HEK293 (cell line): ENCODE results near the gene CDK14.

Experiments
- CTCF ChIA-PET: fragments of 350-600 bp; formaldehyde crosslinking; extraction: SDS; loops from one replicate; lab custom pipeline; 2021; ENCODE audit warnings: antibody characterized with exemption; lab: Yijun Ruan, JAX
- POLR2A ChIA-PET: fragments of 300-600 bp; formaldehyde crosslinking; extraction: SDS; loops from one replicate; lab custom pipeline; 2020; ENCODE audit warnings: antibody characterized with exemption, inconsistent platforms; lab: Yijun Ruan, JAX
- H3K27ac ChIP-seq: fragments of 200-500 bp; sonication (Bioruptor generic); 2 replicates; pipeline ENCODE4 v1.5.1; 2014; ENCODE audit warnings: low read depth, low read length, control low read depth, inconsistent platforms; ENCODE audit errors: extremely low read depth
- H3K36me3 ChIP-seq, 2 experiments: fragments of 200-500 bp in 1 of 2; sonication (Bioruptor generic) in 1 of 2; 1 replicate in 1 of 2; 2 replicates in 1 of 2; pipeline ENCODE4 v1.5.1; 2014 to 2017; ENCODE audit warnings: inconsistent platforms in 2 of 2, low read length in 2 of 2; ENCODE audit not compliant: control insufficient read depth in 2 of 2, insufficient read depth in 1 of 2
- H3K4me1 ChIP-seq: fragments of 200-500 bp; sonication (Bioruptor generic); 2 replicates; pipeline ENCODE4 v1.5.1; 2014; ENCODE audit warnings: mild to moderate bottlenecking, low read length, inconsistent platforms; ENCODE audit not compliant: control insufficient read depth, insufficient read depth
- H3K4me3 ChIP-seq: 2 replicates; pipeline ENCODE4 v1.5.1; 2011; ENCODE audit warnings: low read depth, mild to moderate bottlenecking, control low read depth, low read length, moderate library complexity
- H3K9me3 ChIP-seq: fragments of 200-500 bp; sonication (Bioruptor generic); 2 replicates; pipeline ENCODE4 v1.5.1; 2014; ENCODE audit warnings: low read depth, low read length, inconsistent platforms; ENCODE audit not compliant: control insufficient read depth, insufficient read depth
- KLF16 ChIP-seq: fragments of 450-650 bp; formaldehyde crosslinking; IDR thresholded peaks from 2 replicates; pipeline ENCODE4 v1.5.1; 2017; ENCODE audit warnings: missing biosample characterization, missing genetic modification characterization
- TRIM28 ChIP-seq: IDR thresholded peaks from 2 replicates; pipeline ENCODE4 v1.6.1; 2011; ENCODE audit warnings: low read length, control low read depth, borderline replicate concordance
- ZBTB17 ChIP-seq: fragments of 450-650 bp; formaldehyde crosslinking; IDR thresholded peaks from 2 replicates; pipeline ENCODE4 v1.5.1; 2016; ENCODE audit warnings: missing biosample characterization, missing genetic modification characterization
- ZNF112 ChIP-seq: fragments of 450-650 bp; formaldehyde crosslinking; IDR thresholded peaks from 2 replicates; pipeline ENCODE4 v1.5.0; 2017; ENCODE audit warnings: missing biosample characterization, missing genetic modification characterization
- ZNF121 ChIP-seq: fragments of 450-650 bp; formaldehyde crosslinking; IDR thresholded peaks from 2 replicates; pipeline ENCODE4 v1.5.1; 2016; ENCODE audit warnings: missing biosample characterization, missing genetic modification characterization
- ZNF146 ChIP-seq: fragments of 450-650 bp; formaldehyde crosslinking; IDR thresholded peaks from 2 replicates; pipeline ENCODE4 v1.5.1; 2016; ENCODE audit warnings: missing biosample characterization, missing genetic modification characterization
- ZNF239 ChIP-seq: fragments of 450-650 bp; formaldehyde crosslinking; IDR thresholded peaks from 2 replicates; pipeline ENCODE4 v1.5.1; 2016; ENCODE audit warnings: missing biosample characterization, missing genetic modification characterization
- ZNF292 ChIP-seq: fragments of 450-650 bp; formaldehyde crosslinking; IDR thresholded peaks from 2 replicates; pipeline ENCODE4 v1.5.1; 2016; ENCODE audit warnings: low read depth, missing biosample characterization, missing genetic modification characterization, borderline replicate concordance
- ZNF311 ChIP-seq: fragments of 450-650 bp; formaldehyde crosslinking; IDR thresholded peaks from 2 replicates; pipeline ENCODE4 v1.5.1; 2017; ENCODE audit warnings: missing biosample characterization, missing genetic modification characterization, borderline replicate concordance
- ZNF501 ChIP-seq: fragments of 450-650 bp; formaldehyde crosslinking; IDR thresholded peaks from 2 replicates; pipeline ENCODE4 v1.5.1; 2016; ENCODE audit warnings: missing biosample characterization, missing genetic modification characterization
- ZNF510 ChIP-seq: fragments of 450-650 bp; formaldehyde crosslinking; IDR thresholded peaks from 2 replicates; pipeline ENCODE4 v1.5.1; 2018; ENCODE audit warnings: mild to moderate bottlenecking, missing genetic modification characterization, missing biosample characterization; ENCODE audit not compliant: insufficient replicate concordance
- ZNF560 ChIP-seq: fragments of 450-650 bp; formaldehyde crosslinking; IDR thresholded peaks from 2 replicates; pipeline ENCODE4 v1.5.1; 2017; ENCODE audit warnings: missing biosample characterization, missing genetic modification characterization, borderline replicate concordance
- ZNF561 ChIP-seq: fragments of 450-650 bp; IDR thresholded peaks from 2 replicates; pipeline ENCODE4 v1.5.1; 2018; ENCODE audit warnings: missing biosample characterization, missing genetic modification characterization, borderline replicate concordance
- ZNF571 ChIP-seq: fragments of 450-650 bp; formaldehyde crosslinking; IDR thresholded peaks from 2 replicates; pipeline ENCODE4 v1.5.0; 2017; ENCODE audit warnings: missing biosample characterization, missing genetic modification characterization
- ZNF585B ChIP-seq: fragments of 450-650 bp; formaldehyde crosslinking; IDR thresholded peaks from 2 replicates; pipeline ENCODE4 v1.5.1; 2016; ENCODE audit warnings: missing biosample characterization, missing genetic modification characterization
- ZNF624 ChIP-seq: fragments of 450-650 bp; formaldehyde crosslinking; IDR thresholded peaks from 2 replicates; pipeline ENCODE4 v1.5.1; 2017; ENCODE audit warnings: missing biosample characterization, missing genetic modification characterization
- ZNF654 ChIP-seq: fragments of 450-650 bp; formaldehyde crosslinking; IDR thresholded peaks from 2 replicates; pipeline ENCODE4 v1.5.1; 2016; ENCODE audit warnings: low read depth, missing biosample characterization, missing genetic modification characterization
- ZNF660 ChIP-seq: fragments of 450-650 bp; IDR thresholded peaks from 2 replicates; pipeline ENCODE4 v1.5.1; 2018; ENCODE audit warnings: missing biosample characterization, mild to moderate bottlenecking, missing genetic modification characterization
- ZSCAN23 ChIP-seq: fragments of 450-650 bp; formaldehyde crosslinking; IDR thresholded peaks from 2 replicates; pipeline ENCODE4 v1.5.1; 2016; ENCODE audit warnings: missing biosample characterization, missing genetic modification characterization
- TF ChIP-seq, protein P1 (sequence below): fragments of 450-650 bp; formaldehyde crosslinking; IDR thresholded peaks from 2 replicates; pipeline ENCODE4 v1.5.1; 2017; ENCODE audit warnings: missing biosample characterization, mild to moderate bottlenecking, missing genetic modification characterization, moderate library complexity
- TF ChIP-seq, protein P2 (sequence below): fragments of 450-650 bp; formaldehyde crosslinking; IDR thresholded peaks from 2 replicates; pipeline ENCODE4 v1.5.1; 2016; ENCODE audit warnings: missing biosample characterization, missing genetic modification characterization
- TF ChIP-seq, protein P3 (sequence below): fragments of 450-650 bp; formaldehyde crosslinking; IDR thresholded peaks from 2 replicates; pipeline ENCODE4 v1.5.1; 2017; ENCODE audit warnings: missing biosample characterization, missing genetic modification characterization
- TF ChIP-seq, protein P4 (sequence below): fragments of 450-650 bp; formaldehyde crosslinking; conservative IDR thresholded peaks from 2 replicates; pipeline ENCODE4 v1.5.1; 2016; ENCODE audit warnings: low read depth, missing biosample characterization, missing genetic modification characterization
- TF ChIP-seq, protein P5 (sequence below): IDR thresholded peaks from 2 replicates; pipeline ENCODE4 v1.6.1; 2011; ENCODE audit warnings: mild to moderate bottlenecking, low read depth, low read length, borderline replicate concordance

The CDK14 gene

DNA sequence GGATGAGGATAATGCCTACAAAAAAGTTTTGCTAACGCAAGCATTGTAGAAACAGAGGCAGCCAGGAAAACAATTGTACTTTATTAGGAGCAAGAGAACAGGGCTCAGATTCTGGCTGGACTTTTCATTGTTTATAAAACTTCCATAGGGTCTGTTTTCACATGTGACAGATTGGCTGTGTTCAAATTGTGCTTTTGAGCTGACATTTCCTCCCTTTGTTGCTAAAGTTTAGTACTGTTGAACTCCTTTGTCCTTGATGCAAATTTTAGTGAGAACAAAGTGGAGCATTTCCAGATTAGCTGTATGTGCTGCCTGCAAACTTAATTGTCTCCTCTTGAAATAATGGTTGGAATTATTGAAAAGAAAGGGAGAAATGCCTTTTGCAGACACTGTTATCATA is 447.1 kb downstream of the CDK14 start:
- ChIA-PET POLR2A (no interaction called here), CTCF (no interaction called here)

DNA sequence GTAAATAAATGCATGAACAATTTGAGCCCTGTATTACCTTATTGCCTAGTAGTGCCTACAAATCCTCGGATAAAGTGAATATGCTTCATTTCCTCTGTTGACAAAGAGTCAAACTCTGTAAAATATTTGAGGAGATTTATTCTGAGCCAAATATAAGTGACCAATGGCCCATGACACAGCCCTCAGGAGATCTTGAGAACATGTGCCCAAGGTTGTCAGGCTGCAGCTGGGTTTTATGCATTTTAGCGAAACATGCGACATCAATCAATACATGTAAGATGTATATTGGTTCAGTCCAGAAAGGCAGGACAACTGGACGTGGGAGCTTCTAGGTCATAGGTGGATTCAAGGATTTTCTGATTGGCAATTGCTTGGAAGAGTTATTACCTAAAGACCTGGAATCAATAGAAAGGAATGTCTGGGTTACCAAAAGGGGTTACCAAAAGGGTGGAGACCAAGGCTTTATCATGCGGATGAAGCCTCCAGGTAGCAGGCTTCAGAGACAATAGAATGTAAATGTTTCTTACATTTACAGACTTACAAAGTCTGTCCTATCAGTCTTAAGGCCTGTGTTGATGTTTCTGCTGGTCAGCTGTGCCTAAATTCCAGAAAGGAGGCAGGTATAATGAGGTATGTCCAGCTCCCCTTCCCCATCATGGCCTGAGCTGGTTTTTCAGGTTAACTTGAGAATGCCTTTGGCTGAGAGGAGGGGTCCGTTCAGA is 448.0 kb downstream of the CDK14 start:
- Histone ChIP-seq H3K27ac (no peak overlapping the region), H3K4me3 (no peak overlapping the region), H3K36me3 (no peaks in the 10 kb centered on the region), H3K4me1 (no peaks in the 10 kb centered on the region), H3K9me3 (no peaks in the 10 kb centered on the region)
- TF ChIP-seq ZNF624 (tag by site-specific recombination): no peak
- TF ChIP-seq ZNF121 (tag by site-specific recombination): no peak
- TF ChIP-seq ZNF560 (tag by site-specific recombination): no peak
- TF ChIP-seq, protein P1, sequence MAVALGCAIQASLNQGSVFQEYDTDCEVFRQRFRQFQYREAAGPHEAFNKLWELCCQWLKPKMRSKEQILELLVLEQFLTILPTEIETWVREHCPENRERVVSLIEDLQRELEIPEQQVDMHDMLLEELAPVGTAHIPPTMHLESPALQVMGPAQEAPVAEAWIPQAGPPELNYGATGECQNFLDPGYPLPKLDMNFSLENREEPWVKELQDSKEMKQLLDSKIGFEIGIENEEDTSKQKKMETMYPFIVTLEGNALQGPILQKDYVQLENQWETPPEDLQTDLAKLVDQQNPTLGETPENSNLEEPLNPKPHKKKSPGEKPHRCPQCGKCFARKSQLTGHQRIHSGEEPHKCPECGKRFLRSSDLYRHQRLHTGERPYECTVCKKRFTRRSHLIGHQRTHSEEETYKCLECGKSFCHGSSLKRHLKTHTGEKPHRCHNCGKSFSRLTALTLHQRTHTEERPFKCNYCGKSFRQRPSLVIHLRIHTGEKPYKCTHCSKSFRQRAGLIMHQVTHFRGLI (tag by site-specific recombination): no peak
- TF ChIP-seq TRIM28: no peak
- no peak for TF ChIP-seq ZNF239 (tag by site-specific recombination)
- TF ChIP-seq ZNF311: no peak
- TF ChIP-seq ZBTB17 (tag by site-specific recombination): no peak
- no peak for TF ChIP-seq ZNF112
- ChIA-PET POLR2A (no interaction called here), CTCF (interaction anchor here (0.5 to 1.6 kb wide), 2 partner anchors 10 to 593 kb away, joined by 3 to 4 read pairs; no protein-coding TSS in a partner anchor)

More for the DNA sequence above, 447.1 kb downstream of the CDK14 start:
- Histone ChIP-seq H3K36me3 (no peaks in the 10 kb centered on the region), H3K4me3 (no peak overlapping the region), H3K4me1 (no peaks in the 10 kb centered on the region), H3K9me3 (no peaks in the 10 kb centered on the region), H3K27ac (no peak overlapping the region)
- TF ChIP-seq, protein P2, sequence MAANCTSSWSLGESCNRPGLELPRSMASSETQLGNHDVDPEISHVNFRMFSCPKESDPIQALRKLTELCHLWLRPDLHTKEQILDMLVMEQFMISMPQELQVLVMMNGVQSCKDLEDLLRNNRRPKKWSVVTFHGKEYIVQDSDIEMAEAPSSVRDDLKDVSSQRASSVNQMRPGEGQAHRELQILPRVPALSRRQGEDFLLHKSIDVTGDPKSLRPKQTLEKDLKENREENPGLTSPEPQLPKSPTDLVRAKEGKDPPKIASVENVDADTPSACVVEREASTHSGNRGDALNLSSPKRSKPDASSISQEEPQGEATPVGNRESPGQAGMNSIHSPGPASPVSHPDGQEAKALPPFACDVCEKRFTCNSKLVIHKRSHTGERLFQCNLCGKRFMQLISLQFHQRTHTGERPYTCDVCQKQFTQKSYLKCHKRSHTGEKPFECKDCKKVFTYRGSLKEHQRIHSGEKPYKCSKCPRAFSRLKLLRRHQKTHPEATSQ (tag by site-specific recombination): no peak
- TF ChIP-seq ZNF146 (tag by site-specific recombination) (no peak), ZNF510 (tag by site-specific recombination) (no peak), ZSCAN23 (no peak), ZNF660 (no peak), ZNF501 (tag by site-specific recombination) (no peak), ZNF585B (tag by site-specific recombination) (no peak), KLF16 (tag by site-specific recombination) (no peak), ZNF561 (no peak), ZNF654 (no peak), ZNF292 (tag by site-specific recombination) (no peak), ZNF571 (tag by site-specific recombination) (no peak)
- TF ChIP-seq, protein P3, sequence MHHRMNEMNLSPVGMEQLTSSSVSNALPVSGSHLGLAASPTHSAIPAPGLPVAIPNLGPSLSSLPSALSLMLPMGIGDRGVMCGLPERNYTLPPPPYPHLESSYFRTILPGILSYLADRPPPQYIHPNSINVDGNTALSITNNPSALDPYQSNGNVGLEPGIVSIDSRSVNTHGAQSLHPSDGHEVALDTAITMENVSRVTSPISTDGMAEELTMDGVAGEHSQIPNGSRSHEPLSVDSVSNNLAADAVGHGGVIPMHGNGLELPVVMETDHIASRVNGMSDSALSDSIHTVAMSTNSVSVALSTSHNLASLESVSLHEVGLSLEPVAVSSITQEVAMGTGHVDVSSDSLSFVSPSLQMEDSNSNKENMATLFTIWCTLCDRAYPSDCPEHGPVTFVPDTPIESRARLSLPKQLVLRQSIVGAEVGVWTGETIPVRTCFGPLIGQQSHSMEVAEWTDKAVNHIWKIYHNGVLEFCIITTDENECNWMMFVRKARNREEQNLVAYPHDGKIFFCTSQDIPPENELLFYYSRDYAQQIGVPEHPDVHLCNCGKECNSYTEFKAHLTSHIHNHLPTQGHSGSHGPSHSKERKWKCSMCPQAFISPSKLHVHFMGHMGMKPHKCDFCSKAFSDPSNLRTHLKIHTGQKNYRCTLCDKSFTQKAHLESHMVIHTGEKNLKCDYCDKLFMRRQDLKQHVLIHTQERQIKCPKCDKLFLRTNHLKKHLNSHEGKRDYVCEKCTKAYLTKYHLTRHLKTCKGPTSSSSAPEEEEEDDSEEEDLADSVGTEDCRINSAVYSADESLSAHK: no peak
- TF ChIP-seq, protein P4, sequence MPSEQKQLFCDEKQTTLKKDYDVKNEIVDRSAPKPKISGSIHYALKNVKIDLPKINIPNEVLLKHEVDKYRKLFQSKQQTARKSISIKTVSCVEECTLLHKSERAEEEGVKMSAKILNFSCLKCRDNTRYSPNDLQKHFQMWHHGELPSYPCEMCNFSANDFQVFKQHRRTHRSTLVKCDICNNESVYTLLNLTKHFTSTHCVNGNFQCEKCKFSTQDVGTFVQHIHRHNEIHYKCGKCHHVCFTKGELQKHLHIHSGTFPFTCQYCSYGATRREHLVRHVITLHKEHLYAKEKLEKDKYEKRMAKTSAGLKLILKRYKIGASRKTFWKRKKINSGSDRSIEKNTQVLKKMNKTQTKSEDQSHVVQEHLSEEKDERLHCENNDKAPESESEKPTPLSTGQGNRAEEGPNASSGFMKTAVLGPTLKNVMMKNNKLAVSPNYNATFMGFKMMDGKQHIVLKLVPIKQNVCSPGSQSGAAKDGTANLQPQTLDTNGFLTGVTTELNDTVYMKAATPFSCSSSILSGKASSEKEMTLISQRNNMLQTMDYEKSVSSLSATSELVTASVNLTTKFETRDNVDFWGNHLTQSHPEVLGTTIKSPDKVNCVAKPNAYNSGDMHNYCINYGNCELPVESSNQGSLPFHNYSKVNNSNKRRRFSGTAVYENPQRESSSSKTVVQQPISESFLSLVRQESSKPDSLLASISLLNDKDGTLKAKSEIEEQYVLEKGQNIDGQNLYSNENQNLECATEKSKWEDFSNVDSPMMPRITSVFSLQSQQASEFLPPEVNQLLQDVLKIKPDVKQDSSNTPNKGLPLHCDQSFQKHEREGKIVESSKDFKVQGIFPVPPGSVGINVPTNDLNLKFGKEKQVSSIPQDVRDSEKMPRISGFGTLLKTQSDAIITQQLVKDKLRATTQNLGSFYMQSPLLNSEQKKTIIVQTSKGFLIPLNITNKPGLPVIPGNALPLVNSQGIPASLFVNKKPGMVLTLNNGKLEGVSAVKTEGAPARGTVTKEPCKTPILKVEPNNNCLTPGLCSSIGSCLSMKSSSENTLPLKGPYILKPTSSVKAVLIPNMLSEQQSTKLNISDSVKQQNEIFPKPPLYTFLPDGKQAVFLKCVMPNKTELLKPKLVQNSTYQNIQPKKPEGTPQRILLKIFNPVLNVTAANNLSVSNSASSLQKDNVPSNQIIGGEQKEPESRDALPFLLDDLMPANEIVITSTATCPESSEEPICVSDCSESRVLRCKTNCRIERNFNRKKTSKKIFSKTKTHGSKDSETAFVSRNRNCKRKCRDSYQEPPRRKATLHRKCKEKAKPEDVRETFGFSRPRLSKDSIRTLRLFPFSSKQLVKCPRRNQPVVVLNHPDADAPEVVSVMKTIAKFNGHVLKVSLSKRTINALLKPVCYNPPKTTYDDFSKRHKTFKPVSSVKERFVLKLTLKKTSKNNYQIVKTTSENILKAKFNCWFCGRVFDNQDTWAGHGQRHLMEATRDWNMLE: no peak
- TF ChIP-seq, protein P5, sequence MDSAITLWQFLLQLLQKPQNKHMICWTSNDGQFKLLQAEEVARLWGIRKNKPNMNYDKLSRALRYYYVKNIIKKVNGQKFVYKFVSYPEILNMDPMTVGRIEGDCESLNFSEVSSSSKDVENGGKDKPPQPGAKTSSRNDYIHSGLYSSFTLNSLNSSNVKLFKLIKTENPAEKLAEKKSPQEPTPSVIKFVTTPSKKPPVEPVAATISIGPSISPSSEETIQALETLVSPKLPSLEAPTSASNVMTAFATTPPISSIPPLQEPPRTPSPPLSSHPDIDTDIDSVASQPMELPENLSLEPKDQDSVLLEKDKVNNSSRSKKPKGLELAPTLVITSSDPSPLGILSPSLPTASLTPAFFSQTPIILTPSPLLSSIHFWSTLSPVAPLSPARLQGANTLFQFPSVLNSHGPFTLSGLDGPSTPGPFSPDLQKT: no peak
